Uterus (tissue), 2 donors: Measurements from ENCODE around the gene SV2C.

Source experiments
- CTCF ChIP-seq, 4 experiments: fragments of 200-600 bp in 2 of 4; fragments of 450-650 bp in 2 of 4; sonication (generic) in 2 of 4; IDR thresholded peaks; one replicate each; pipeline ENCODE4 v1.5.1; 2016 to 2019; ENCODE audit warnings: antibody characterized with exemption in 4 of 4, mild to moderate bottlenecking in 2 of 4, moderate library complexity in 1 of 4
- POLR2A ChIP-seq, 2 donors: fragments of 450-650 bp; IDR thresholded peaks; one replicate each; pipeline ENCODE4 v1.6.1; 2016; ENCODE audit warnings: antibody characterized with exemption in 2 of 2, mild to moderate bottlenecking in 1 of 2, moderate library complexity in 1 of 2

GRCh38 chr5:76213858-76214257 is 130.7 kb downstream of the SV2C start:
- TF ChIP-seq POLR2A (IDR thresholded peaks at IDR 0.05) (no peak), CTCF (IDR thresholded peaks at IDR 0.05) (no peak)
